Epithelial cell of proximal tubule (primary cell): ENCODE data around the gene BAZ2B. TPM values are rescaled to one million over a fixed set of nuclear protein-coding genes. Genes with fewer than 3 reads are reported as not detected.

ENCODE experiments used
- DNase-seq: peaks from one replicate; pipeline ENCODE4 v3.0.0-alpha.2; 2011; ENCODE audit warnings: low read depth
- H3K4me3 ChIP-seq: 2 replicates; pipeline ENCODE4 v1.5.1; 2011; ENCODE audit warnings: low read depth, mild to moderate bottlenecking, low read length
- total RNA-seq: library from RNA; depleted of rRNA; stranded (reverse); fragments of >200 nt; gene quantifications from 2 replicates; pipeline ENCODE4 v1.2.3, GENCODE V29; 2015
- TF ChIP-seq, protein P1 (sequence below): conservative IDR thresholded peaks from 2 replicates; pipeline ENCODE4 v1.5.1; 2012; ENCODE audit warnings: low read depth, mild to moderate bottlenecking, low read length

Gene BAZ2B
- total RNA-seq, 1 donor from 2014 or later: 34.1 TPM

DNA sequence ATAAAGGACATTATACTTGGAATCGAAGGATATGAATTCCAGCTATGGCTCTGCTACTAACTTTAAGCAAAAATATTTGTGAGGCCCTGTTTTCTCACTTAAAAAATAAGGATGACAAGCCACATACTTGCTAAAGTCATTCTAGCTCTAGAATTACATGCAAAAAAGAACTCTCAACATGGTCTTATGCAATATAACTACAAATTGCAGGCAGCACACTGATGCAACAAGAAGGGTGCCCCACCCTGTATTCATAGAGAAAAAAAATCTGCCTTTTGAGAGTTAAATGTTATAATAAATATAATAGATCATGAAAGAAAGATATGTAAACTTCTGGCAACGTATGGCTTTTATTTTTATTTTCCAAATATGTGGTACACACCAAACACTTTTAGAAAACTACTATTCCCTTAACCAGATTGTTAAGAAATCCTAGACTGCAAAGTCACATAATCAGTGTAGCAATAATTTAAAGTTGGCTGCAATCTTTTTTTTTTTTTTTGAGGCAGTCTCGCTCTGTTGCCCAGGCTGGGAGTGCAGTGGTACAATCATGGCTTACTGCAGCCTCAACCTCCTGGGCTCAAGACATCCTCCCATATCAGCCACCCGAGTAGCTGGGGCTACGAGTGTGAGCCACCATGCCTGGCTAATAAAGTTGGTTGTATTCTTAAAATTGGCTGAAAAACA is 289.6 kb downstream of the BAZ2B start:
- no peak overlapping the region for H3K4me3 ChIP-seq
- TF ChIP-seq, protein P1, sequence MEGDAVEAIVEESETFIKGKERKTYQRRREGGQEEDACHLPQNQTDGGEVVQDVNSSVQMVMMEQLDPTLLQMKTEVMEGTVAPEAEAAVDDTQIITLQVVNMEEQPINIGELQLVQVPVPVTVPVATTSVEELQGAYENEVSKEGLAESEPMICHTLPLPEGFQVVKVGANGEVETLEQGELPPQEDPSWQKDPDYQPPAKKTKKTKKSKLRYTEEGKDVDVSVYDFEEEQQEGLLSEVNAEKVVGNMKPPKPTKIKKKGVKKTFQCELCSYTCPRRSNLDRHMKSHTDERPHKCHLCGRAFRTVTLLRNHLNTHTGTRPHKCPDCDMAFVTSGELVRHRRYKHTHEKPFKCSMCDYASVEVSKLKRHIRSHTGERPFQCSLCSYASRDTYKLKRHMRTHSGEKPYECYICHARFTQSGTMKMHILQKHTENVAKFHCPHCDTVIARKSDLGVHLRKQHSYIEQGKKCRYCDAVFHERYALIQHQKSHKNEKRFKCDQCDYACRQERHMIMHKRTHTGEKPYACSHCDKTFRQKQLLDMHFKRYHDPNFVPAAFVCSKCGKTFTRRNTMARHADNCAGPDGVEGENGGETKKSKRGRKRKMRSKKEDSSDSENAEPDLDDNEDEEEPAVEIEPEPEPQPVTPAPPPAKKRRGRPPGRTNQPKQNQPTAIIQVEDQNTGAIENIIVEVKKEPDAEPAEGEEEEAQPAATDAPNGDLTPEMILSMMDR: no peak
- no peak for DNase-seq

DNA sequence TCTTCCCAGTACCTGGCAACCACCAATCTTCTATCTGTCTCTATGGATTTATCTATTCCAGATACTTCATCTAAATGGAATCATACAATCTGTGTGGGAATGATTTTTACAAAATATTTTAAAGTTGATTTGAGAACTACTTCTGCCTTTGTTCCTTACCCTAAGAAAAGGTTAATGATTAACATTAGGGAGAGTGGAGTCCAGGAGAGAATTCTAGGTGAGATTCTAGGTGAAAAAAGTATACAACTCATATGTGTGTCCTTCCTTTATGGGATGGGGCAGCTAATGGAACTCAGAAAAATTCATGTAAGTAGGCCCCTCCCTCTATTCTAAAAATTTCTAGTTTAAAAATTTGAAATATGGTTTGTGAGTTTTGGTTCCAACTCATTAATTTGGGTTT is 293.9 kb downstream of the BAZ2B start:
- TF ChIP-seq, protein P1: no peak
- H3K4me3 ChIP-seq: no peak overlapping the region
- DNase-seq: no peak

DNA sequence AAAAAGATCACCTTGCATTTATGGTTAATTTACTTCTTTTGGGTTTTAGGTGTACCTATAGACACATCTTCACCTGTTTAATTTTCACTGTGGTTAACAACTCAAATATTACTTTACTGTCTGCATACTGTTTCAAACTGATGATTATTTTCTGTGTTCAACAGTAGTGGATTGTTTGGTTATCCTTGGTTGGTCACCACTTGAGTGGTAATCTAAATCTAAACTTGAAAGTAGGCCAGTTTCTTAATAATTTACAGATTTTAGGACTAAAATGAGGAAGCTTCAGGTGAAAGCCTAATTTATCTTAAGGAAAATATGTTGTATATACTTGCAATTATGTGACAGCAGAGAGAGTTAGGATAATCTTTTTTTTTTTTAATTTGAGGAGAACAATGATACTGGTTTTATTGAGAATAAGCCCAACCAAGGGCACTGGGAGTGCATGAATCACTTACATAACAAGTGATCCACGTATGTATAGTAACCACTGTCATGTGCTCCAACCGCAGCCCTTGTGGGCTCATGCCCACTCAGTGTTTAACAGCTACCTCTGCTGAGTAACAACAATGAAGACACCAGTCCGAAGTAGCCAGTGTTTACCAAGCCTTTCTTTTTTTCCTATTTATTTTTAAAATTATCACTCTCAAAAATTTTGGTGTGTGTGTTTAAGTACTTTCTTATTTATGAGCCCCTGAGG is 298.8 kb downstream of the BAZ2B start:
- no peak overlapping the region for H3K4me3 ChIP-seq
- TF ChIP-seq, protein P1: no peak
- peak; percentile 1 for DNase-seq

DNA sequence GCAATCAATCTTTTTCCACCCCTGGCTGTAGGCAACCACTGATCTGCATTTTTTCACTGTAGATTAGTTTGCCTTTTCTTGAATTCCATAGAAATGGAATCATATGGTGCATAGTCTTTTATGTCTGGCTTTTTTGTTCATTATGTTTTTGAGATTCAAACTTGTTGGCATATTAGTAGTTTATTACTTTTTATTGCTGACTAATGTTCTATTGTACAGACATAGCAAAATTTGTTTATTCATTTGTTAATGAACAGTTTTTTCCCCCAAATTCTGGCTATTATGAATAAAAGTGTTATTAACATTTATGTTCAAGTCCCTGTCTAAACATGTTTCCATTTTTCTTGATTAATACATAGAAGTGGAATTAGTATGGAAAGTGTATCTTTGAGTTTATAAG is 308.4 kb downstream of the BAZ2B start:
- H3K4me3 ChIP-seq: no peak overlapping the region
- TF ChIP-seq, protein P1: no peak
- no peak for DNase-seq

DNA sequence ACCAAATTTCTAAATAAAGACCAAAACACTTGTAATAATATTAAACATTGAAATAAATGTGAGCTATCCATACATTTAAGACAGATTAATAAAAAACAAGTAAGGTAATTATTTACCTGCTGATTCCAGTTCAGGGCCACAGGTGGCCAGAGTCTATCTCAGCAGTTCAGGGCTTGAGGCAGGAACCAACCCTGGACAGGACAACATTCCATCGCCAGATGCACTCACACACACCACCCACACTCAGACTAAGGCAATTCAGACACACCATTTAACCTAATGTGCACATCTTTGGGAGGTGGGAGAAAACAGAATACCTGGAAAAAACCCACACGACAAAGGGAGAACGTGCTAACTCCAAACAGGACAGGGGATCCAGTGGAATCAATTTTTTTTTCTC is 315.8 kb downstream of the BAZ2B start:
- no peak overlapping the region for H3K4me3 ChIP-seq
- TF ChIP-seq, protein P1: no peak
- no peak for DNase-seq

DNA sequence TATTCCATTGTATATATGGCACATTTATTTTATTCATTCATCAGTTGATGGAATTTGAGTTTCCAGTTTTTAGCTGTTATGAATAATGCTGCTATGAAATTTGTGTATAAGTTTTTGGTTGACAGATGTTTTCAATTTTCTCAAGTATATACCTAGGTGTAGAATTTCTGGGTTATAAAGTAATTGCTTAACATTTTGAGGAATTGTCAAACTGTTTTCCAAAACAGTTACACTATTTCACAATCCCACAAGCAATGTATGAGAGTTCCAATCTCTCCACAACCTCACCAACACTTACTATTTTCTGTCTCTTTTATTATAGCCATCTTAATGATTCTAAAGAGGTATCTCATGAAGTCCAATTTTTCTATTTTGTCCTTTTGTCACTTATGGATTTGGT is 317.4 kb downstream of the BAZ2B start:
- no peak for DNase-seq
- TF ChIP-seq, protein P1: no peak
- no peak overlapping the region for H3K4me3 ChIP-seq
